Left renal pelvis (tissue), 4 donors: ENCODE data around the gene NCK1. TPM values are rescaled to one million over a fixed set of nuclear protein-coding genes. Genes with fewer than 3 reads are reported as not detected.
"Not testable (repeated sequence)": the region's sequence is repeated elsewhere in the genome, so short reads cannot be mapped to it uniquely, and the experiment has no call there.

ENCODE experiments used
- DNase-seq, 4 donors: peaks; one replicate each; pipeline ENCODE4 v3.0.0-alpha.2; 2013; ENCODE audit warnings: low read depth in 4 of 4, low spot score in 3 of 4
- polyA plus RNA-seq, 4 donors: library from polyadenylated mRNA; unstranded; fragments of 120-200 nt; gene quantifications; one replicate each; pipeline ENCODE4 v1.2.1, GENCODE V29; 2013; ENCODE audit not compliant: insufficient read length in 4 of 4

NCK1 gene
- polyA plus RNA-seq, 4 donors = 32.1 to 48.6 (median 40.0) TPM

GRCh38 chr3:136860541-136860940 is 1.5 kb upstream of the NCK1 start:
- peak in 1 of 4 donors; percentile 12 for DNase-seq

- DNase-seq = peak; percentile 27 to 44 (median 36)
Observed at GRCh38 chr3:136862617-136863322, 762 bp downstream of the NCK1 start.

GRCh38 chr3:136869282-136869681 is 7.3 kb downstream of the NCK1 start:
- DNase-seq = no peak

GRCh38 chr3:136872258-136872657 is 10.2 kb downstream of the NCK1 start:
- DNase-seq = not testable (repeated sequence)

GRCh38 chr3:136879510-136879909 is 17.5 kb downstream of the NCK1 start:
- DNase-seq = not testable (repeated sequence)

GRCh38 chr3:136882571-136882970 is 20.6 kb downstream of the NCK1 start:
- DNase-seq = no peak

- no peak for DNase-seq
Observed at GRCh38 chr3:136883967-136884720, 22.1 kb downstream of the NCK1 start.

- no peak for DNase-seq
Observed at GRCh38 chr3:136885357-136886213, 23.6 kb downstream of the NCK1 start.

GRCh38 chr3:136889947-136890346 is 27.9 kb downstream of the NCK1 start:
- no peak for DNase-seq

GRCh38 chr3:136891934-136892855 is 30.2 kb downstream of the NCK1 start:
- no peak for DNase-seq

- DNase-seq = no peak
Observed at GRCh38 chr3:136893848-136894443, 31.9 kb downstream of the NCK1 start.

GRCh38 chr3:136897171-136897570 is 35.2 kb downstream of the NCK1 start:
- not testable (repeated sequence) for DNase-seq

GRCh38 chr3:136898549-136898948 is 36.5 kb downstream of the NCK1 start:
- DNase-seq = no peak

GRCh38 chr3:136898954-136899353 is 36.9 kb downstream of the NCK1 start:
- DNase-seq = no peak

- DNase-seq = no peak
Observed at GRCh38 chr3:136899622-136900158, 37.7 kb downstream of the NCK1 start.

GRCh38 chr3:136900694-136901093 is 38.7 kb downstream of the NCK1 start:
- DNase-seq = not testable (repeated sequence)

GRCh38 chr3:136901391-136901790 is 39.4 kb downstream of the NCK1 start:
- DNase-seq = no peak

GRCh38 chr3:136902530-136902929 is 40.5 kb downstream of the NCK1 start:
- not testable (repeated sequence) for DNase-seq

GRCh38 chr3:136903899-136904298 is 41.9 kb downstream of the NCK1 start:
- DNase-seq = no peak
